ENCODE results near the gene XCL1. TPM values are rescaled to one million over a fixed set of nuclear protein-coding genes. Genes with fewer than 3 reads are reported as not detected.

Gene XCL1
- total and polyA plus RNA-seq, 2 of the 13 experiments (the other 11 are each of a cell fraction or from before 2014, with no cell fraction given) = 2.5 to 7.6 TPM

DNA sequence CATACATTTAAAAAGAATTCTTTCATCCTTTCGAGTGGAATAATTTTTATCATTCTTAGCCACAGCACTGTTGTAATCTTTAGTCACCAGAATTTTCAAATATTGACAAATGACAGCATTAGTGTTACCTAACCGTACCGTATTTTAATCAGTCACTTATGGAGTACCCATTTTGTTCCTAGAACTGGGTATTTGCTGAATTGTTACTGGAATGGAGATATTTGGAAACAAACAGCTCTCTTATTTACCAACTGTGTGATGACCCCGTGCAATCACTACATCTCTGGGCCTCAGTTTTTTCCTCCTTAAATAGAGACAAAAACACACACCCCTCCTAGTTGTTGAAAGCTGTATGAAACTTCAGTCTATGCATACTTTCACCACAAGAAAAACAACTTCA is 24.7 kb upstream of the XCL1 start (continued):
- TF ChIP-seq LRRFIP1 (CRISPR knock-in tag; conservative IDR thresholded peaks at IDR 0.05) = no peak
- no peak for TF ChIP-seq ZNF841 (CRISPR knock-in tag; IDR thresholded peaks at IDR 0.05; ENCODE audit: borderline replicate concordance)
- TF ChIP-seq SKI (IDR thresholded peaks at IDR 0.05; ENCODE audit: partially characterized antibody) = peak; percentile 39
- no peak for TF ChIP-seq RFX1 (IDR thresholded peaks at IDR 0.05)
- no peak for TF ChIP-seq ZNF138 (CRISPR knock-in tag; IDR thresholded peaks at IDR 0.05; ENCODE audit: low read depth)
- TF ChIP-seq ZNF710 (CRISPR knock-in tag; IDR thresholded peaks at IDR 0.05; ENCODE audit: borderline replicate concordance) = no peak
- TF ChIP-seq E2F1 (CRISPR knock-in tag; IDR thresholded peaks at IDR 0.05) = no peak
- TF ChIP-seq KLF15 (CRISPR knock-in tag; IDR thresholded peaks at IDR 0.05; ENCODE audit: borderline replicate concordance) = no peak
- TF ChIP-seq SAFB2 (CRISPR knock-in tag; IDR thresholded peaks at IDR 0.05; ENCODE audit: borderline replicate concordance, low read depth) = no peak
- no peak for TF ChIP-seq ZNF780A (CRISPR knock-in tag; IDR thresholded peaks at IDR 0.05)
- TF ChIP-seq RFXANK (CRISPR knock-in tag; IDR thresholded peaks at IDR 0.05) = no peak
- TF ChIP-seq, protein P1, sequence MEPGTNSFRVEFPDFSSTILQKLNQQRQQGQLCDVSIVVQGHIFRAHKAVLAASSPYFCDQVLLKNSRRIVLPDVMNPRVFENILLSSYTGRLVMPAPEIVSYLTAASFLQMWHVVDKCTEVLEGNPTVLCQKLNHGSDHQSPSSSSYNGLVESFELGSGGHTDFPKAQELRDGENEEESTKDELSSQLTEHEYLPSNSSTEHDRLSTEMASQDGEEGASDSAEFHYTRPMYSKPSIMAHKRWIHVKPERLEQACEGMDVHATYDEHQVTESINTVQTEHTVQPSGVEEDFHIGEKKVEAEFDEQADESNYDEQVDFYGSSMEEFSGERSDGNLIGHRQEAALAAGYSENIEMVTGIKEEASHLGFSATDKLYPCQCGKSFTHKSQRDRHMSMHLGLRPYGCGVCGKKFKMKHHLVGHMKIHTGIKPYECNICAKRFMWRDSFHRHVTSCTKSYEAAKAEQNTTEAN (CRISPR knock-in tag; conservative IDR thresholded peaks at IDR 0.05) = 0 out of 2 replicates have a peak, but pooled peaks have one; percentile 25
- no peak for TF ChIP-seq TARDBP (CRISPR knock-in tag; IDR thresholded peaks at IDR 0.05)
- TF ChIP-seq HDAC6 (IDR thresholded peaks at IDR 0.05; ENCODE audit: low read depth, low read length) = no peak
- TF ChIP-seq NR2F1 (CRISPR knock-in tag; IDR thresholded peaks at IDR 0.05) = no peak
- TF ChIP-seq TEAD3 (CRISPR knock-in tag; optimal IDR thresholded peaks at IDR 0.05; ENCODE audit: borderline replicate concordance) = peak; percentile 25
- peak; percentile 16; the same call in 1 of the 2 replicates for TF ChIP-seq DRAP1 (CRISPR knock-in tag; IDR thresholded peaks at IDR 0.05)
- no peak for TF ChIP-seq ZNF224 (CRISPR knock-in tag; IDR thresholded peaks at IDR 0.05)
- peak; percentile 61; the same call in 1 of the 2 replicates for TF ChIP-seq ZKSCAN8 (CRISPR knock-in tag; IDR thresholded peaks at IDR 0.05; ENCODE audit: borderline replicate concordance)
